Spleen (tissue), 11 donors: ENCODE measurements around the gene LCAT. TPM values are rescaled to one million over a fixed set of nuclear protein-coding genes. Genes with fewer than 3 reads are reported as not detected.

Source experiments
- DNase-seq: peaks from one replicate; pipeline ENCODE4 v3.0.0-alpha.2; 2020
- H3K27ac ChIP-seq, 8 donors: fragments of 200-600 bp; sonication (generic) in 7 of 8; 1 replicate in 4 of 8; 2 replicates in 4 of 8; pipeline versions ENCODE4 v1.5.0 to v1.8.0; 2016 to 2021; ENCODE audit warnings: inconsistent platforms in 4 of 8, mild to moderate bottlenecking in 4 of 8, moderate library complexity in 1 of 8
- H3K27me3 ChIP-seq, 7 donors: fragments of 200-600 bp; sonication (generic) in 6 of 7; replicated peaks in 1 of 7; 1 replicate in 4 of 7; 2 replicates in 3 of 7; pipeline versions ENCODE4 v1.5.0 to v1.8.0; 2016 to 2021; ENCODE audit warnings: inconsistent platforms in 3 of 7, mild to moderate bottlenecking in 1 of 7
- H3K36me3 ChIP-seq, 6 donors: fragments of 200-600 bp; sonication (generic) in 5 of 6; 1 replicate in 4 of 6; 2 replicates in 2 of 6; pipeline versions ENCODE4 v1.5.0 to v1.8.0; 2016 to 2021; ENCODE audit warnings: inconsistent platforms in 2 of 6
- H3K4me1 ChIP-seq, 6 donors: fragments of 200-600 bp; sonication (generic) in 5 of 6; 1 replicate in 3 of 6; 2 replicates in 3 of 6; pipeline versions ENCODE4 v1.5.0 to v1.8.0; 2016 to 2021; ENCODE audit warnings: inconsistent platforms in 3 of 6
- H3K4me3 ChIP-seq, 8 donors: fragments of 200-600 bp; sonication (generic) in 7 of 8; 1 replicate in 4 of 8; 2 replicates in 4 of 8; pipeline versions ENCODE4 v1.5.0 to v1.8.0; 2016 to 2021; ENCODE audit warnings: inconsistent platforms in 4 of 8, mild to moderate bottlenecking in 4 of 8, moderate library complexity in 2 of 8
- H3K9me3 ChIP-seq, 8 donors: fragments of 200-600 bp; sonication (generic) in 7 of 8; 1 replicate in 4 of 8; 2 replicates in 4 of 8; pipeline versions ENCODE4 v1.5.0 to v1.8.0; 2016 to 2021; ENCODE audit warnings: inconsistent platforms in 4 of 8
- CTCF ChIP-seq, 11 experiments: fragments of 200-600 bp in 7 of 11; fragments of 450-650 bp in 4 of 11; sonication (generic) in 4 of 11; IDR thresholded peaks in 8 of 11; conservative IDR thresholded peaks in 3 of 11; 1 replicate in 7 of 11; 2 replicates in 4 of 11; pipeline versions ENCODE4 v1.4.0 to v1.8.0; 2016 to 2021; ENCODE audit warnings: antibody characterized with exemption in 11 of 11, inconsistent platforms in 4 of 11, mild to moderate bottlenecking in 1 of 11
- POLR2A ChIP-seq, 3 donors: fragments of 450-650 bp; IDR thresholded peaks; one replicate each; pipeline ENCODE4 v1.5.1; 2017; ENCODE audit warnings: antibody characterized with exemption in 3 of 3, mild to moderate bottlenecking in 1 of 3
- POLR2AphosphoS5 ChIP-seq, 3 donors: sonication (generic); formaldehyde crosslinking; IDR thresholded peaks; one replicate each; pipeline ENCODE4 v1.5.1; 2017; ENCODE audit warnings: antibody characterized with exemption in 3 of 3
- WGBS, 5 donors: extraction: QIAGEN DNeasy Blood & Tissue Kit in 3 of 5; methylation state at CpG; one replicate each; pipeline versions ENCODE4 v1.1.5 to v1.1.7; 2013 to 2018; 5-methylcytosine and 5-hydroxymethylcytosine counted together
- intact Hi-C: fragments of 100-400 bp; cut with DNase I; formaldehyde crosslinking; loops from one replicate; pipeline ENCODE4 v1.15.0; 2023; ENCODE audit warnings: low total_unique reads
- polyA plus RNA-seq, 3 donors: library from polyadenylated mRNA; stranded (reverse); fragments of 200-250 nt; gene quantifications; one replicate each; pipeline ENCODE4 v1.2.1, GENCODE V29; 2013
- total RNA-seq, 7 donors: library from RNA; depleted of rRNA in 3 of 7; stranded (reverse); fragments of >200 nt in 3 of 7; fragmentation: NEBNext Ultra II Directional in 4 of 7; extraction: Animal tissue kit (Norgen Biotek cat#: 25700) in 4 of 7; gene quantifications; one replicate each; pipeline versions ENCODE4 v1.1.0 to v1.2.1, GENCODE V29; 2016 to 2021
- donor health status: healthy with polysubstance abuse.
- donor health status: DM: no; HTN: no; CAD: no; lungs with moderate emphysema.
- donor health status: DM: no; HTN: no; CAD: no.
- donor health status: Bipolar disorder and iron deficiency.
- donor health status: healthy.
- donor health status: DM: no; HTN: no; CAD: no.
- donor health status: DM: yes; HTN: yes; CAD: no.

Gene LCAT
- total and polyA plus RNA-seq, 10 donors = 5.2 to 51.6 (median 17.0) TPM

- Histone ChIP-seq H3K4me1 (peaks cover 0 to 19% (median 2%) of the 10 kb centered on the region in 6 donors), H3K9me3 (no peaks in the 10 kb centered on the region), H3K36me3 (peaks cover 0 to 100% (median 80%) of the 10 kb centered on the region in 6 donors), H3K27ac (no peak overlapping the region), H3K27me3 (no peaks in the 10 kb centered on the region), H3K4me3 (no peak overlapping the region)
- peak; percentile 63 for DNase-seq
- intact Hi-C loops = no loop called here
- 91 to 95% (median 94%) methylated on average over 2 to 16 of the region's 16 CpGs for WGBS, 5 donors
- no peak for TF ChIP-seq POLR2AphosphoS5 (IDR thresholded peaks at IDR 0.05)
- TF ChIP-seq CTCF (IDR thresholded peaks at IDR 0.05 in 8 of 11, conservative IDR thresholded peaks at IDR 0.05 in 3 of 11) = no peak
- TF ChIP-seq POLR2A (IDR thresholded peaks at IDR 0.05) = no peak
Measured at GRCh38 chr16:67950335-67950843, 6.5 kb upstream of the LCAT start.

GRCh38 chr16:67949645-67950044 lies 5.7 kb upstream of the LCAT start:
- Histone ChIP-seq H3K36me3 (peaks cover 0 to 100% (median 83%) of the 10 kb centered on the region in 6 donors), H3K4me1 (peaks cover 0 to 26% (median 4%) of the 10 kb centered on the region in 6 donors), H3K9me3 (no peaks in the 10 kb centered on the region), H3K27me3 (no peaks in the 10 kb centered on the region), H3K4me3 (no peak overlapping the region), H3K27ac (no peak overlapping the region)
- peak; percentile 61 for DNase-seq
- TF ChIP-seq POLR2A (IDR thresholded peaks at IDR 0.05) = no peak
- TF ChIP-seq CTCF (IDR thresholded peaks at IDR 0.05 in 8 of 11, conservative IDR thresholded peaks at IDR 0.05 in 3 of 11) = no peak
- peak in 2 of 3 donors; percentile 16 to 31 for TF ChIP-seq POLR2AphosphoS5 (IDR thresholded peaks at IDR 0.05)
- whole genome bisulfite sequencing, 5 donors = 86 to 95% (median 92%) methylated on average over 11 of the region's 11 CpGs
- intact Hi-C loops = no loop called here

DNA sequence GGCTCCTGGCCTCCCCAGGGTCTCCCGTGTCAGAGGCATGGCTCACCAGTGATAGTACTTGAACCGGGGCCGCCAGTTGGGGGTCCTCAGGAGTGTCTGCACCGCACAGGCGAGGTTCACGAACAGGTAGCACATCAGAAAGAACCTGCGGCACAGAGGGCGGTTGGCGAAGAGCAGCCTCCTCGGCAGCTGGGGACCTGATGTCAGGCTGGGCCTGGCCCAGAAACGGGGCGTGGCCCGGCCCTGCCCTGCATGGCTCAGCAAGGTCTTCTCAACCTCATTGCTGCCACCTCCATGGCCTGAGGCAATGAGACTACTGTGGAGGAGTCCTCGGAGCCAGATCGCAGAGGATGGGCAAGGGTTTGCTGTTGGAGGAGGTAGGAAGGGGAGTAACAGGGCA lies 4.1 kb upstream of the LCAT start:
- TF ChIP-seq CTCF (IDR thresholded peaks at IDR 0.05 in 8 of 11, conservative IDR thresholded peaks at IDR 0.05 in 3 of 11) = no peak
- peak in 1 of 3 donors; percentile 25 for TF ChIP-seq POLR2AphosphoS5 (IDR thresholded peaks at IDR 0.05)
- no peak for TF ChIP-seq POLR2A (IDR thresholded peaks at IDR 0.05)
- Histone ChIP-seq H3K9me3 (no peaks in the 10 kb centered on the region), H3K27me3 (no peaks in the 10 kb centered on the region), H3K27ac (no peak overlapping the region), H3K4me3 (no peak overlapping the region), H3K36me3 (peaks cover 0 to 100% (median 74%) of the 10 kb centered on the region in 6 donors), H3K4me1 (peaks cover 0 to 38% (median 10%) of the 10 kb centered on the region in 6 donors)
- 92 to 98% (median 95%) methylated on average over 6 to 15 of the region's 15 CpGs for WGBS, 5 donors
- DNase-seq = no peak
- intact Hi-C loops = no loop called here

GRCh38 chr16:67946966-67947558 lies 3.1 kb upstream of the LCAT start:
- Histone ChIP-seq H3K36me3 (peaks cover 0 to 100% (median 72%) of the 10 kb centered on the region in 6 donors), H3K27ac (peak overlapping the region in 2 of 8 donors; percentile 11 to 27), H3K4me3 (no peak overlapping the region), H3K9me3 (no peaks in the 10 kb centered on the region), H3K27me3 (no peaks in the 10 kb centered on the region), H3K4me1 (peaks cover 0 to 45% (median 10%) of the 10 kb centered on the region in 6 donors)
- WGBS, 5 donors = 88 to 100% (median 94%) methylated on average over 3 to 28 of the region's 28 CpGs
- intact Hi-C loops = no loop called here
- DNase-seq = no peak
- no peak for TF ChIP-seq CTCF (IDR thresholded peaks at IDR 0.05 in 8 of 11, conservative IDR thresholded peaks at IDR 0.05 in 3 of 11)
- no peak for TF ChIP-seq POLR2A (IDR thresholded peaks at IDR 0.05)
- TF ChIP-seq POLR2AphosphoS5 (IDR thresholded peaks at IDR 0.05) = peak in 1 of 3 donors; percentile 6
